RWPE1 (cell line): ENCODE results near the gene CD81.
"Not testable (repeated sequence)": the region's sequence is repeated elsewhere in the genome, so short reads cannot be mapped to it uniquely, and the experiment has no call there.

ENCODE experiments used
- CTCF ChIA-PET: fragments of 350-600 bp; sonication (Branson Sonifier 250); formaldehyde crosslinking; extraction: SDS; loops from one replicate; lab custom pipeline; 2021; lab: Yijun Ruan, JAX
- POLR2A ChIA-PET: fragments of 400-600 bp; formaldehyde crosslinking; extraction: SDS; loops from one replicate; lab custom pipeline; 2020; ENCODE audit warnings: antibody characterized with exemption; ENCODE audit not compliant: low non-redundant PET; lab: Yijun Ruan, JAX
- DNase-seq: peaks from one replicate; pipeline ENCODE4 v3.0.0; 2012; ENCODE audit warnings: low spot score
- H3K27ac ChIP-seq: fragments of 450-650 bp; 2 replicates; pipeline ENCODE4 v1.5.1; 2017
- CTCF ChIP-seq: fragments of 450-650 bp; conservative IDR thresholded peaks from 2 replicates; pipeline ENCODE4 v1.5.1; 2017; ENCODE audit warnings: low read depth, mild to moderate bottlenecking

The CD81 gene

GRCh38 chr11:2376751-2377451 is at the start of gene CD81:
Gene CD81 (plus strand): TSS chr11:2377310. CDS start chr11:2377550, 240 bp downstream.
- DNase-seq, result peak; percentile 61
- ChIA-PET CTCF (interaction anchor here (0.5 to 1.0 kb wide), 2 partner anchors 43 to 411 kb away, joined by 3 to 4 read pairs; no protein-coding TSS in a partner anchor), POLR2A (interaction anchor here (0.6 to 1.8 kb wide), 5 partner anchors 10 to 1467 kb away, joined by 3 to 8 read pairs (median 4); no protein-coding TSS in a partner anchor)
- H3K27ac ChIP-seq, result peak within 1 kb of the TSS; percentile 99
- TF ChIP-seq CTCF, result no peak

- POLR2A ChIA-PET, result no interaction called here
- TF ChIP-seq CTCF, result no peak
- no peak overlapping the region for H3K27ac ChIP-seq
- CTCF ChIA-PET, result no interaction called here
- no peak for DNase-seq
Observed at GRCh38 chr11:2328021-2328420, 49.1 kb upstream of the CD81 start.

- no peak for TF ChIP-seq CTCF
- ChIA-PET CTCF (interaction anchor here (0.6 to 0.7 kb wide), 2 partner anchors 444 to 699 kb away, joined by 3 to 5 read pairs; partner anchors contain the start of gene KRTAP5-5), POLR2A (no interaction called here)
- no peak for DNase-seq
- H3K27ac ChIP-seq, result no peak overlapping the region
Observed at GRCh38 chr11:2328656-2329354, 48.3 kb upstream of the CD81 start.

GRCh38 chr11:2329551-2329950 is 47.6 kb upstream of the CD81 start:
- TF ChIP-seq CTCF, result no peak
- ChIA-PET CTCF (no interaction called here), POLR2A (no interaction called here)
- DNase-seq, result no peak
- no peak overlapping the region for H3K27ac ChIP-seq

- no peak for DNase-seq
- POLR2A ChIA-PET, result no interaction called here
- TF ChIP-seq CTCF, result no peak
- no peak overlapping the region for H3K27ac ChIP-seq
- CTCF ChIA-PET, result no interaction called here
Observed at GRCh38 chr11:2330696-2331095, 46.4 kb upstream of the CD81 start.

GRCh38 chr11:2331404-2331803 is 45.7 kb upstream of the CD81 start:
- CTCF ChIA-PET, result no interaction called here

GRCh38 chr11:2332569-2332968 is 44.5 kb upstream of the CD81 start:
- DNase-seq, H3K27ac ChIP-seq, POLR2A ChIA-PET, CTCF ChIA-PET: not testable (repeated sequence)

More at GRCh38 chr11:2331404-2331803, 45.7 kb upstream of the CD81 start:
- no peak overlapping the region for H3K27ac ChIP-seq
- POLR2A ChIA-PET, result no interaction called here
- no peak for TF ChIP-seq CTCF
- no peak for DNase-seq

GRCh38 chr11:2333486-2334205 is 43.5 kb upstream of the CD81 start:
- H3K27ac ChIP-seq, POLR2A ChIA-PET, DNase-seq, CTCF ChIA-PET: not testable (repeated sequence)

GRCh38 chr11:2335286-2335685 is 41.8 kb upstream of the CD81 start:
- peak overlapping the region; percentile 67 for H3K27ac ChIP-seq
- CTCF ChIA-PET, POLR2A ChIA-PET, DNase-seq: not testable (repeated sequence)
